ENCODE data around the gene PTPRS.

The PTPRS gene

GRCh38 chr19:5355076-5355475 lies 14.5 kb upstream of the PTPRS start:
- DNase-seq (ENCODE audit: low read depth in 3 of 3), result no peak

- no peak for DNase-seq (ENCODE audit: low read depth in 3 of 3)
Measured at GRCh38 chr19:5354403-5354802, 13.8 kb upstream of the PTPRS start.

GRCh38 chr19:5352229-5352763 lies 11.7 kb upstream of the PTPRS start:
- no peak for DNase-seq (ENCODE audit: low read depth in 3 of 3)

- DNase-seq (ENCODE audit: low read depth in 3 of 3), result no peak
Measured at GRCh38 chr19:5351731-5352228, 11.2 kb upstream of the PTPRS start.

- DNase-seq (ENCODE audit: low read depth in 3 of 3), result no peak
Measured at GRCh38 chr19:5349041-5349440, 8.4 kb upstream of the PTPRS start.

GRCh38 chr19:5345895-5346386 lies 5.3 kb upstream of the PTPRS start:
- no peak for DNase-seq (ENCODE audit: low read depth in 3 of 3)

GRCh38 chr19:5343848-5344247 lies 3.2 kb upstream of the PTPRS start:
- no peak for DNase-seq (ENCODE audit: low read depth in 3 of 3)

- no peak for DNase-seq (ENCODE audit: low read depth in 3 of 3)
Measured at GRCh38 chr19:5342573-5343201, 2.1 kb upstream of the PTPRS start.

- DNase-seq (ENCODE audit: low read depth in 3 of 3), result no peak
Measured at GRCh38 chr19:5341981-5342380, 1.4 kb upstream of the PTPRS start.

- DNase-seq (ENCODE audit: low read depth in 3 of 3), result no peak
Measured at GRCh38 chr19:5341448-5341820, 822 bp upstream of the PTPRS start.

GRCh38 chr19:5339950-5340636 lies 519 bp downstream of the PTPRS start:
- no peak for DNase-seq (ENCODE audit: low read depth in 3 of 3)

- DNase-seq (ENCODE audit: low read depth in 3 of 3), result no peak
Measured at GRCh38 chr19:5339198-5339949, 1.2 kb downstream of the PTPRS start.

- DNase-seq (ENCODE audit: low read depth in 3 of 3), result no peak
Measured at GRCh38 chr19:5338656-5339197, 1.9 kb downstream of the PTPRS start.

GRCh38 chr19:5337708-5338655 lies 2.6 kb downstream of the PTPRS start:
- no peak for DNase-seq (ENCODE audit: low read depth in 3 of 3)

GRCh38 chr19:5337126-5337525 lies 3.5 kb downstream of the PTPRS start:
- no peak for DNase-seq (ENCODE audit: low read depth in 3 of 3)

- DNase-seq (ENCODE audit: low read depth in 3 of 3), result no peak
Measured at GRCh38 chr19:5336195-5336965, 4.2 kb downstream of the PTPRS start.

- no peak for DNase-seq (ENCODE audit: low read depth in 3 of 3)
Measured at GRCh38 chr19:5335593-5335992, 5.0 kb downstream of the PTPRS start.

GRCh38 chr19:5334824-5335500 lies 5.7 kb downstream of the PTPRS start:
- DNase-seq (ENCODE audit: low read depth in 3 of 3), result no peak

GRCh38 chr19:5334366-5334739 lies 6.3 kb downstream of the PTPRS start:
- no peak for DNase-seq (ENCODE audit: low read depth in 3 of 3)

Measured in stimulated activated CD4-positive, alpha-beta T cell treated with anti-CD3 and anti-CD28 coated beads, TNF-alpha, amount 100 ng/mL, for 4 hours (primary cell).